Choroid plexus epithelial cell (primary cell): ENCODE results near the gene PCP4.

ENCODE experiments used
- DNase-seq: peaks from one replicate; pipeline ENCODE4 v3.0.0-alpha.2; 2010; ENCODE audit warnings: low read depth
- H3K4me3 ChIP-seq: 2 replicates; pipeline ENCODE4 v1.5.1; 2011; ENCODE audit warnings: low read depth, mild to moderate bottlenecking, control low read depth, low read length, moderate library complexity
- CTCF ChIP-seq: conservative IDR thresholded peaks from 2 replicates; pipeline ENCODE4 v1.5.1; 2011; ENCODE audit warnings: low read depth, mild to moderate bottlenecking, control low read depth, inconsistent platforms, low read length, moderate library complexity

The PCP4 gene

GRCh38 chr21:39972976-39973770, 105.9 kb downstream of the PCP4 start:
- TF ChIP-seq CTCF: no peak
- DNase-seq: no peak
- H3K4me3 ChIP-seq: no peak overlapping the region

GRCh38 chr21:39976800-39977199, 109.6 kb downstream of the PCP4 start:
- no peak for TF ChIP-seq CTCF
- H3K4me3 ChIP-seq: no peak overlapping the region
- no peak for DNase-seq
